H9 (cell line): ENCODE data around the gene CENPL. TPM values are rescaled to one million over a fixed set of nuclear protein-coding genes. Genes with fewer than 3 reads are reported as not detected.

Experiments used
- DNase-seq: peaks from one replicate; pipeline ENCODE4 v3.0.0-alpha.2; 2017
- H2AFZ ChIP-seq: one replicate; pipeline ENCODE4 v1.6.1; 2013; ENCODE audit warnings: mild to moderate bottlenecking, low read length, control low read depth, moderate library complexity
- H2AK5ac ChIP-seq: 2 replicates; pipeline ENCODE4 v1.6.1; 2013; ENCODE audit warnings: low read length, control low read depth, mixed read lengths; ENCODE audit not compliant: insufficient read length
- H2BK120ac ChIP-seq: one replicate; pipeline ENCODE4 v1.6.1; 2013; ENCODE audit warnings: low read depth, mild to moderate bottlenecking, low read length, control low read depth, inconsistent platforms; ENCODE audit not compliant: poor library complexity, severe bottlenecking
- H2BK12ac ChIP-seq: 2 replicates; pipeline ENCODE4 v1.6.1; 2013; ENCODE audit warnings: low read length, control low read depth, mixed read lengths, low read depth; ENCODE audit not compliant: insufficient read length
- H2BK15ac ChIP-seq: 2 replicates; pipeline ENCODE4 v1.6.1; 2013; ENCODE audit warnings: low read depth, low read length, control low read depth
- H2BK20ac ChIP-seq: one replicate; pipeline ENCODE4 v1.6.1; 2013; ENCODE audit warnings: low read depth, mild to moderate bottlenecking, low read length, control low read depth, inconsistent platforms; ENCODE audit not compliant: poor library complexity, severe bottlenecking
- H2BK5ac ChIP-seq: 2 replicates; pipeline ENCODE4 v1.6.1; 2013; ENCODE audit warnings: low read length, control low read depth, mixed read lengths; ENCODE audit not compliant: insufficient read length
- H3K14ac ChIP-seq: 2 replicates; pipeline ENCODE4 v1.6.1; 2013; ENCODE audit warnings: low read length, control low read depth; ENCODE audit not compliant: insufficient read depth
- H3K18ac ChIP-seq: 2 replicates; pipeline ENCODE4 v1.6.1; 2013; ENCODE audit warnings: low read depth, mild to moderate bottlenecking, mixed read lengths, low read length, control low read depth; ENCODE audit not compliant: insufficient read length
- H3K23ac ChIP-seq: 2 replicates; pipeline ENCODE4 v1.6.1; 2013; ENCODE audit warnings: low read length, control low read depth, mixed read lengths, low read depth; ENCODE audit not compliant: insufficient read length
- H3K23me2 ChIP-seq: 2 replicates; pipeline ENCODE4 v1.6.1; 2013; ENCODE audit warnings: low read depth, mild to moderate bottlenecking, mixed read lengths, low read length, control low read depth; ENCODE audit not compliant: insufficient read length, poor library complexity, severe bottlenecking
- H3K27ac ChIP-seq: 2 replicates; pipeline ENCODE4 v1.5.1; 2013; ENCODE audit warnings: low read length, control low read depth, mixed read lengths, low read depth; ENCODE audit not compliant: insufficient read length
- H3K27me3 ChIP-seq: 2 replicates; pipeline ENCODE4 v1.6.1; 2013; ENCODE audit warnings: low read length, control low read depth, inconsistent platforms; ENCODE audit not compliant: insufficient read depth
- H3K4ac ChIP-seq: 2 replicates; pipeline ENCODE4 v1.6.1; 2013; ENCODE audit warnings: low read depth, mild to moderate bottlenecking, control low read depth, inconsistent platforms, low read length, moderate library complexity
- H3K4me1 ChIP-seq: 2 replicates; pipeline ENCODE4 v1.6.1; 2013; ENCODE audit warnings: low read length, control low read depth, inconsistent platforms; ENCODE audit not compliant: insufficient read depth
- H3K4me2 ChIP-seq: 2 replicates; pipeline ENCODE4 v1.6.1; 2013; ENCODE audit warnings: low read length, control low read depth, mixed read lengths; ENCODE audit not compliant: insufficient read length, insufficient read depth
- H3K56ac ChIP-seq: 2 replicates; pipeline ENCODE4 v1.6.1; 2013; ENCODE audit warnings: low read depth, mild to moderate bottlenecking, mixed read lengths, low read length, control low read depth; ENCODE audit not compliant: insufficient read length
- H3K79me1 ChIP-seq: 2 replicates; pipeline ENCODE4 v1.6.1; 2013; ENCODE audit warnings: low read depth, mild to moderate bottlenecking, moderate library complexity, low read length, control low read depth, inconsistent platforms; ENCODE audit not compliant: insufficient read depth, poor library complexity, severe bottlenecking
- H3K79me2 ChIP-seq: 2 replicates; pipeline ENCODE4 v1.6.1; 2013; ENCODE audit warnings: low read length, control low read depth, inconsistent platforms; ENCODE audit not compliant: insufficient read depth
- H3K9ac ChIP-seq: 2 replicates; pipeline ENCODE4 v1.6.1; 2013; ENCODE audit warnings: low read length, control low read depth, mixed read lengths; ENCODE audit not compliant: insufficient read length; ENCODE audit errors: extremely low read depth
- H3K9me3 ChIP-seq: one replicate; pipeline ENCODE4 v1.6.1; 2013; ENCODE audit warnings: low read depth, low read length, inconsistent platforms; ENCODE audit not compliant: control insufficient read depth
- H3T11ph ChIP-seq: one replicate; pipeline ENCODE4 v1.6.1; 2013; ENCODE audit warnings: mild to moderate bottlenecking, low read length, control low read depth, inconsistent platforms
- H4K20me1 ChIP-seq: one replicate; pipeline ENCODE4 v1.6.1; 2013; ENCODE audit not compliant: control insufficient read depth, insufficient read length, insufficient read depth
- H4K5ac ChIP-seq: 2 replicates; pipeline ENCODE4 v1.6.1; 2013; ENCODE audit warnings: low read depth, mild to moderate bottlenecking, mixed read lengths, low read length, control low read depth; ENCODE audit not compliant: insufficient read length
- H4K8ac ChIP-seq: replicated peaks from 2 replicates; pipeline ENCODE4 v1.6.1; 2013; ENCODE audit warnings: low read length, control low read depth, mixed read lengths, low read depth; ENCODE audit not compliant: insufficient read length
- H4K91ac ChIP-seq: 2 replicates; pipeline ENCODE4 v1.6.1; 2013; ENCODE audit warnings: low read depth, mild to moderate bottlenecking, moderate library complexity, mixed read lengths, low read length, control low read depth; ENCODE audit not compliant: insufficient read length
- H3K27ac Mint-ChIP-seq, 3 experiments: 2 replicates in 2 of 3; 3 replicates in 1 of 3; pipeline ENCODE4 v1.8.0; 2020 to 2021; ENCODE audit warnings: mixed read lengths in 3 of 3, mild to moderate bottlenecking in 1 of 3, moderate library complexity in 1 of 3
- H3K27me3 Mint-ChIP-seq: 2 replicates; pipeline ENCODE4 v1.8.0; 2021; ENCODE audit warnings: low read depth, mild to moderate bottlenecking, moderate library complexity, mixed read lengths
- H3K36me3 Mint-ChIP-seq, 3 experiments: 2 replicates in 2 of 3; 3 replicates in 1 of 3; pipeline ENCODE4 v1.8.0; 2020 to 2021; ENCODE audit warnings: low read depth in 3 of 3, mixed read lengths in 3 of 3; ENCODE audit not compliant: insufficient read depth in 1 of 3
- H3K4me1 Mint-ChIP-seq, 2 experiments: 2 replicates each; pipeline ENCODE4 v1.8.0; 2020; ENCODE audit warnings: mixed read lengths in 2 of 2
- H3K4me3 Mint-ChIP-seq, 2 experiments: 2 replicates in 1 of 2; 3 replicates in 1 of 2; pipeline ENCODE4 v1.8.0; 2020 to 2021; ENCODE audit warnings: mild to moderate bottlenecking in 2 of 2, mixed read lengths in 2 of 2, moderate library complexity in 1 of 2
- H3K9me3 Mint-ChIP-seq, 2 experiments: 2 replicates in 1 of 2; 3 replicates in 1 of 2; pipeline ENCODE4 v1.8.0; 2020; ENCODE audit warnings: mild to moderate bottlenecking in 2 of 2, mixed read lengths in 2 of 2, moderate library complexity in 1 of 2
- CTCF ChIP-seq: fragments of 200-600 bp; sonication (generic); conservative IDR thresholded peaks from 3 replicates; pipeline ENCODE4 v1.8.0; 2021; ENCODE audit warnings: antibody characterized with exemption, mild to moderate bottlenecking
- total RNA-seq: library from RNA; stranded (reverse); gene quantifications from 2 replicates; pipeline ENCODE4 v1.2.1, GENCODE V29; 2021

CENPL gene
- total RNA-seq, 1 experiment from 2014 or later = 14.4 TPM

- Histone ChIP-seq H3K23me2 (no peaks in the 10 kb centered on the region), H3K79me1 (no peaks in the 10 kb centered on the region), H2BK5ac (no peak overlapping the region), H3K27me3 (no peaks in the 10 kb centered on the region), H4K91ac (no peak overlapping the region), H3K4ac (no peak overlapping the region), H2BK15ac (no peak overlapping the region), H2AK5ac (no peak overlapping the region), H3K79me2 (no peaks in the 10 kb centered on the region), H3K4me1 (no peaks in the 10 kb centered on the region), H3K14ac (no peak overlapping the region), H2BK20ac (no peak overlapping the region), H3T11ph (no peak overlapping the region), H3K56ac (no peak overlapping the region), H3K9me3 (no peaks in the 10 kb centered on the region), H3K27ac (no peak overlapping the region), H2BK120ac (no peak overlapping the region), H4K8ac (no peak overlapping the region), H3K4me2 (no peak overlapping the region), H4K5ac (no peak overlapping the region), H2BK12ac (no peak overlapping the region), H3K23ac (no peak overlapping the region), H2AFZ (no peak overlapping the region), H3K18ac (no peak overlapping the region), H4K20me1 (no peaks in the 10 kb centered on the region), H3K9ac (no peak overlapping the region)
- no peak for TF ChIP-seq CTCF
- Mint-ChIP-seq H3K27ac (no peak overlapping the region), H3K4me3 (no peak overlapping the region), H3K36me3 (peaks cover 17 to 33% (median 22%) of the 10 kb centered on the region in 3 experiments), H3K9me3 (no peaks in the 10 kb centered on the region), H3K4me1 (no peaks in the 10 kb centered on the region; a peak in 1 of 4 replicates), H3K27me3 (no peaks in the 10 kb centered on the region)
- no peak for DNase-seq
Measured at GRCh38 chr1:173753830-173754229, 70.9 kb downstream of the CENPL start.

Other genes with a start within 250 kb of the CENPL start
- gene SLC9C2, start 221.8 kb downstream of the CENPL start, total RNA-seq = not detected in 2 replicates
- not detected in 2 replicates for gene TEX50, start 189.5 kb downstream of the CENPL start, total RNA-seq
- gene ANKRD45, start 155.0 kb downstream of the CENPL start, total RNA-seq = 0.31 and 0.44 TPM in 2 replicates
- gene KLHL20, start 109.9 kb downstream of the CENPL start, total RNA-seq = 12.2 and 13.4 TPM in 2 replicates
- 35.0 and 35.5 TPM in 2 replicates for gene DARS2, start 210 bp downstream of the CENPL start, total RNA-seq
- 677 and 690 TPM in 2 replicates for gene GAS5, start 43.1 kb upstream of the CENPL start, total RNA-seq
- gene ZBTB37, start 43.5 kb upstream of the CENPL start, total RNA-seq = 10.6 and 12.0 TPM in 2 replicates
- not detected in 2 replicates for gene SERPINC1, start 92.4 kb upstream of the CENPL start, total RNA-seq
- gene RC3H1, start 197.5 kb upstream of the CENPL start, total RNA-seq = 33.3 and 36.1 TPM in 2 replicates